KBM-7 (cell line): ENCODE results near the gene CLBA1.
"Not testable (repeated sequence)": the region's sequence is repeated elsewhere in the genome, so short reads cannot be mapped to it uniquely, and the experiment has no call there.

Experiments used
- DNase-seq: peaks from one replicate; pipeline ENCODE4 v3.0.0-alpha.2; 2015
- in situ Hi-C: fragments of 300-500 bp; cut with MboI; formaldehyde crosslinking; loops from 2 replicates; pipeline ENCODE4 v1.14.3; 2020; ENCODE audit warnings: low sequenced_read_pairs, low pct_unique_long_range_greater_than_20kb, mixed read lengths

CLBA1 gene

GRCh38 chr14:104945986-104946965 lies 39.3 kb upstream of the CLBA1 start:
- in situ Hi-C loops, result not testable (repeated sequence)

DNA sequence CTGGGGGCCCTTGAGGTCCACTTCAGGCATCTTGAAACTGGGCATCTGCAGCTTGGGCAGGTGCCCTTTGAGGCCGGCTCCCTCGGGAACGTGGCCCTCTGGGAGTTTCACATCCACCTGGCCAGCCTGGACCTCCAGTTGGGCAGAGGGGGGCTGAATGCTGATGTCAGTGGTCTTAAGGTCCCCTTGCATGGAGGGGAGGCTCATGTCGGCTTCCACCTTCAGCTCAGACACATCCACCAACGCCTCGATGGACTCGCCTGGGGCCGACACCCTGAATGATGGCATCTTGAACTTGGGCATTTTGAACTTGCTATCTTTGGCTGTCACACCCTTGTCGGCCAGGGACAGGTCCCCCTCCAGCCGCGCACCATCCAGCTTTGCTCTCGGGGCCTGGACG lies 38.4 kb upstream of the CLBA1 start:
- DNase-seq, in situ Hi-C loops: not testable (repeated sequence)

More at GRCh38 chr14:104945986-104946965, 39.3 kb upstream of the CLBA1 start:
- DNase-seq, result not testable (repeated sequence)

DNA sequence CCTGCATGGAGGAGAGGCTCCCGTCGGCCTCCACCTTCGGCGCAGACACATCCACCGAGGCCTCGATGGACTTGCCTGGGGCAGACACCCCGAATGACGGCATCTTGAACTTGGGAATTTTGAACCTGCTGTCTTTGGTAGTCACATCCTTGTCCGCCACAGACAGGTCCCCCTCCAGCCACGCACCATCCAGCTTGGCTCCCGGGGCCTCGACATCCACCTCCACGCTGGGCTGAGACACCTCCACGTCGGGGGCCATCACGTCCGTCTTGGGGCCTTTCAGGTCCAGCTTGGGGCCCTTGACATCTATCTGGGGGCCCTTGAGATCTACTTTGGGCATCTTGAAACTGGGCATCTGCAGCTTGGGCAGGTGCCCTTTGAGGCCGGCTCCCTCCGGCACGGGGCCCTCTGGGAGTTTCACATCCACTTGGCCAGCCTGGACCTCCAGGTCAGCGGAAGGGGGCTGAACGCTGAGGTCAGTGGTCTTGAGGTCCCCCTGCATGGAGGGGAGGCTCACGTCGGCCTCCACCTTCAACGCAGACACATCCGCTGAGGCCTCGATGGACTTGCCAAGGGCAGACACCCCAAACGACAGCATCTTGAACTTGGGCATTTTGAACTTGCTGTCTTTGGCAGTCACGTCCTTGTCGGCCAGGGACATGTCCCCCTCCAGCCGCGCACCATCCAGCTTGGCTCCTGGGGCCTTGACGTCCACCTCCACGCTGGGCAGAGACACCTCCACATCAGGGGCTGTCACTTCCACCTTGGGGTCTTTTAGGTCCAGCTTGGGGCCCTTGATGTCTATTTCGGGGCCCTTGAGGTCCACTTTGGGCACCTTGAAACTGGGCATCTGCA lies 37.5 kb upstream of the CLBA1 start:
- in situ Hi-C loops, DNase-seq: not testable (repeated sequence)

DNA sequence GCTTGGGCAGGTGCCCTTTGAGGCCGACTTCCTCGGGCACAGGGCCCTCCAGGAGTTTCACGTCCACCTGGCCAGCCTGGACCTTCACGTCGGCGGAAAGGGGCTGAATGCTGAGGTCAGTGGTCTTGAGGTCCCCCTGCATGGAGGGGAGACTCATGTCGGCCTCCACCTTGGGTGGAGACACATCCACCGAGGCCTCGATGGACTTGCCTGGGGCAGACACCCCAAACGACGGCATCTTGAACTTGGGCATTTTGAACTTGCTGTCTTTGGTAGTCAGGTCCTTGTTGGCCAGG lies 36.9 kb upstream of the CLBA1 start:
- no peak for DNase-seq
- in situ Hi-C loops, result no loop called here

DNA sequence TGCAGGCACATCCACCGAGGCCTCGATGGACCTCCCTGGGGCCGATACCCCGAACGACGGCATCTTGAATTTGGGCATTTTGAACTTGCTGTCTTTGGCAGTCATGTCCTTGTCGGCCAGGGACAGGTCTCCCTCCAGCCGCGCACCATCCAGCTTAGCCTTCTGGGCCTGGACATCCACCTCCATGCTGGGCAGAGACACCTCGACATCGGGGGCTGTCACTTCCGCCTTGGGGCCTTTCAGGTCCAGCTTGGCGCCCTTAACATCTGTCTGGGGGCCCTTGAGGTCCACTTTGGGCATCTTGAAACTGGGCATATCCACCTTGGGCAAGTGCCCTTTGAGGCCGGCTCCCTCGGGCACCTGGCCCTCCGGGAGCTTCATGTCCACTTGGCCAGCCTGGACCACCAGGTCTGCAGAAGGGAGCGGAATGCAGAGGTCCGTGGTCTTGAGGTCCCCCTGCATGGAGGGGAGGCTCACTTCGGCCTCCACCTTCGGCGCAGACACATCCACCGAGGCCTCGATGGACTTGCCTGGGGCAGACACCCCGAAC lies 36.1 kb upstream of the CLBA1 start:
- DNase-seq, in situ Hi-C loops: not testable (repeated sequence)

GRCh38 chr14:104950021-104950420 lies 35.6 kb upstream of the CLBA1 start:
- in situ Hi-C loops, result no loop called here
- no peak for DNase-seq

GRCh38 chr14:104950701-104951100 lies 34.9 kb upstream of the CLBA1 start:
- DNase-seq, in situ Hi-C loops: not testable (repeated sequence)

DNA sequence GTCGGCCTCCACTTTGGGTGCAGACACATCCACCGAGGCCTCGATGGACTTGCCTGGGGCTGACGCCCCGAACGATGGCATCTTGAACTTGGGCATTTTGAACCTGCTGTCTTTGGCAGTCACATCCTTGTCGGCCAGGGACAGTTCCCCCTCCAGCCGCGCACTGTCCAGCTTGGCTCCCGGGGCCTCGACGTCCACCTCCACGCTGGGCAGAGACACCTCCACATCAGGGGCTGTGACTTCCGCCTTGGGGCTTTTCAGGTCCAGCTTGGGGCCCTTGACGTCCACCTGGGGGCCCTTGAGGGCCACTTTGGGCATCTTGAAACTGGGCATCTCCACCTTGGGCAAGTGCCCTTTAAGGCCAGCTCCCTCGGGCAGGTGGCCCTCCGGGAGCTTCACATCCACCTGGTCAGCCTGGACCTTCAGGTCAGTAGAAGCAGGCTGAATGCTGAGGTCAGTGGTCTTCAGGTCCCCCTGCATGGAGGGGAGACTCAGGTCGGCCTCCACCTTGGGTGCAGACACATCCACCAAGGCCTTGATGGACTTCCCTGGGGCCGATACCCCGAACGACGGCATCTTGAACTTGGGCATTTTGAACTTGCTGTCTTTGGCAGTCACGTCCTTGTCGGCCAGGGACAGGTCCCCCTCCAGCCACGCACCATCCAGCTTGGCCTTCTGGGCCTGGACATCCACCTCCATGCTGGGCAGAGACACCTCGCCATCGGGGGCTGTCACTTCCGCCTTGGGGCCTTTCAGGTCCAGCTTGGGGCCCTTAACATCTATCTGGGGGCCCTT lies 33.5 kb upstream of the CLBA1 start:
- DNase-seq, in situ Hi-C loops: not testable (repeated sequence)

DNA sequence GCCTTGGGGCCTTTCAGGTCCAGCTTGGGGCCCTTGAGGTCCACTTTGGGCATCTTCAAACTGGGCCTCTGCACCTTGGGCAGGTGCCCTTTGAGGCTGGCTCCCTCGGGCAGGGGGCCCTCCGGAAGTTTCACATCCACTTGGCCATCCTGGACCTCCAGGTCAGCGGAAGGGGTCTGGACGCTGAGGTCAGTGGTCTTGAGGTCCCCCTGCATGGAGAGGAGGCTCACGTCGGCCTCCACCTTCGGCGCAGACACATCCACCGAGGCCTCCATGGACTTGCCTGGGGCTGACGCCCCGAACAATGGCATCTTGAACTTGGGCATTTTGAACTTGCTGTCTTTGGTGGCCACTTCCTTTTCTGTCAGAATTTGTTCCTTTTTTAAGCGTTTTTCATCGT lies 32.5 kb upstream of the CLBA1 start:
- DNase-seq, result no peak
- in situ Hi-C loops, result no loop called here

DNA sequence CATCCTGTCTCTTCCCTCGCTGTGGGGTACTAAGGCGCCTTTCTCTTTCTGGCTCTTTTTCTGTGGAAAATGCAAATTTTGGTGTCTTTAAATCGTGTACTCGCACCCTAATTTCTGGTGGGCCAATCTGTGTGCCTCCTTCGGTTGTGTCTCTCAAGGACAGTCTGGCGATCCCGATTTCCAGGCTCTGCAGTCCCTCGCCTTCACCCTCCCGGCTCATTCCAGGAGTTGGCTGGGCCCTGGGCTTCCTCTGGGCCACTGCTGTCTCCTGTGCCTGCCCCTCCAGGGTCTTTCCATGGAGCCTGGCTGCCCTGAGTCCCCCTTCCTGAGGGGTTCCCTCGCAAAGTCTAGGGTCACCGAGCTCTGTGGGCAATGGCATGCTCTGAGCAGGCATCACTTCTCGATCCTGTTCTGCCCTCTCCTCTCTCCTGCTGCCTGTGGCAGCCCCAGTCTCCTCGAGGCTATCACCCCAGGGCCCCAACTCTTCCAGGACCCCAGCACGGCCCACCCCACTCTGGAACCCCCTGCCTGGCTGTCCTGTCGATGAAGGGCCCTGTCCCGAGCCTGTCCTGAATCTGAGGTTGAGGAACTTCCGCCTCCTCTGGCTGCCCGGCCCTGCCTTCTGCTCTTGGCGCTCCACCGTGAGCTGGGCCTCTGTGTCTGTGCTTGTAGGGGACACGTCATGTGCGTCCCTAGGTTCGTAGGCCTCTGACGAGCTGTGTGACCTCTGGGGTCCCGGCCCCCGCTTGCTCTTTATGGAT lies 31.5 kb upstream of the CLBA1 start:
- no peak for DNase-seq

GRCh38 chr14:104954746-104955395 lies 30.7 kb upstream of the CLBA1 start:
- in situ Hi-C loops, result no loop called here
- DNase-seq, result no peak

More for the DNA sequence above, 31.5 kb upstream of the CLBA1 start:
- in situ Hi-C loops, result no loop called here

GRCh38 chr14:104955396-104955770 lies 30.2 kb upstream of the CLBA1 start:
- in situ Hi-C loops, result no loop called here
- no peak for DNase-seq

DNA sequence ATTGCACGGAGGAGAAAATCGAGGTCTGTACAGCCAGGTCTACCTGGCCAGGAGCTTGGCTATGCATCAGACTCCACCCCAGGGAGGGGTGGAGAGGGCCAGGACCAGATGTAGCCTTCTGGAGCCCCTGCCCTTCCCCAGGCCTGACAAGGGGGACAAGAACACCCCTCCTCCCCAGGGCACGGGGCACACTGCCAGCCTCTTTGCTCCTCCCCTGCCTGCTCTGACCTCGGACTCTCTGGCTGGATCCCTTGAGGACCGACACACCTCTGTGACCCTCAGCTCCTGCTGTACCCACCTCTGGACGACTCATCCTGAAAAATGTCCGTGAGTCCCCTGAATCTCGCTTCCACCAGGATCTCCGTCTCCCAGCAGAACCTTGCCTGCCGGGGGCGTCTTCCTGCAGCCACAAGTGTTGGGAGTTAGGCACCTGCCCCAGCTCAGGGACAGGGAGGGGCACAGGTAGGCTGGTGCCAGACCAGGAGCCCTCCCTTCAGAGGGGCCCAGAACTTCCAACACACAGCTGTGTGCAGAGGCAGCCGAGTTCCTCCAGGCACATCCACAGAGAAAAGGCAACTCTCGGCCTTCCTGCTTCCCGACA lies 29.2 kb upstream of the CLBA1 start:
- in situ Hi-C loops, result no loop called here
- no peak for DNase-seq

DNA sequence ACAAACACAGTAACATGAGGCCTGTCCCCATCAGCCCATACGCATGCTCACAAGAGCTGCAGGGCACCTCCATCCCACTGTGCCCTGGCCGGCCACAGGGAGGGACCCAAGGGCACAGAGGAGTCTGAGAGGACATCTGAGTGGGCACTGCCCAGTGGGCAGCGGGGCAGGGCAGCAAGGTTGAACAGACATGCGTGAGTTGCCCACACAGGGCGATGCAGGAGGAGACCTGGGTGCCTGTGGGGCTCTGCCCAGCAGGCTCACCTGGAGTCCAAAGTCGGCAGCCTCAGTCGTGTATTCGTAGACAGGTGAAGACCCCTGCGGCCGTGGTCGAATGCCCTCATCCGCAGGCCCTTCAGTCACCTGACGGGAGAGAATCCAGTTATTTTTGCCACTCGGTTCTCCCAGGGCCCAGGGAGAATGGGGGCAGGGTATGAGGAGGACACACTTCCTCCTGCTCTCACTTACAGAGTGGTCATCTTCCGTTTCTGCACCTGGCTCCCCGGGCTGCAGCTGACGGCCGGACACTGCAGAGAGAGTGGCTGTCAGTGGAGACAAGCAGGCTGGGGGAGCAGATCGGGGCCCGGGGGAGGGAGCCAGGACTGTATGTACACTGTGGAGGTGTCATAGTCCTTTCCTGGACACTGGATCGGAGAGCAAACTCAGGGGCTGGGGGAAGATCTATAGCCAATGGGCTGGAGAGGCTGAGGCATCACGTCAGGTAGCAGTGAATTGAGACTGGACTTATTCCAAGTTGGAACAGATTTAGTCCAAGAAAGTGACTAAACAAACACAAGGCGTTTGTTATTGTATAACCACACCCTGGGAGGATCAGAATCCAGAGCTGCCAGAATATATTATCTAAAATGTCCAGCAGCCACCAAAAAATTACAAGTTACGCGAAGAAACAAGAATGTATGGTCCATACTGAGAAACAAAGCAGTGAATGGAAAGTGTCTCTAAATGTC lies 28.2 kb upstream of the CLBA1 start:
- DNase-seq, result no peak
- in situ Hi-C loops, result no loop called here

GRCh38 chr14:104964546-104964945 lies 21.0 kb upstream of the CLBA1 start:
- DNase-seq, result no peak
- in situ Hi-C loops, result no loop called here

- in situ Hi-C loops, result no loop called here
- DNase-seq, result no peak
These were observed 19.9 kb upstream of the CLBA1 start for GRCh38 chr14:104965561-104966231.
